LHCN-M2 (cell line): Measurements from ENCODE around the gene KCNAB1. TPM values are rescaled to one million over a fixed set of nuclear protein-coding genes. Genes with fewer than 3 reads are reported as not detected.
"Not testable (repeated sequence)": the region's sequence is repeated elsewhere in the genome, so short reads cannot be mapped to it uniquely, and the experiment has no call there.

Experiments used
- DNase-seq: peaks from one replicate; pipeline ENCODE4 v3.0.0-alpha.2; 2012; ENCODE audit warnings: low read depth
- total RNA-seq: library from RNA; depleted of rRNA; stranded (reverse); fragments of >200 nt; gene quantifications from 2 replicates; pipeline ENCODE4 v1.2.3, GENCODE V29; 2014; rRNA removed

KCNAB1 gene
- total RNA-seq, 1 experiment from 2014 or later, result 0.57 TPM

DNA sequence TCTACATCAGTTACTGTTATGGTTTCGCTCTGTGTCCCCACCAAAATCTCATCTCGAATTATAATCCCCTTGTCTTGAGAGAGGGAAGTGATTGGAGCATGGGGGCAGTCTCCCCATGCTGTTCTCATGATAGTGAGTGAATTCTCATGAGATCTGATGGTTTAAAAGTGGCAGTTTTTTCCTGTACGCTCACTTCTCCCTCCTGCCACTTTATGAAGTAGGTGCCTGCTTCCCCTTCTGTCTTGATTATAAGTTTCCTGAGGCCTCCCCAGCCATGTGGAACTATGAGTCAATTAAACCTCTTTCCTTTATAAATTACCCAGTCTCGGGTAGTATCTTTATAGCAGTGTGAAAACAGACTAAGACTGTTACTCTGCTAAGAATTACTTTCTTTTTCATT lies 449.5 kb downstream of the KCNAB1 start:
- not testable (repeated sequence) for DNase-seq

DNA sequence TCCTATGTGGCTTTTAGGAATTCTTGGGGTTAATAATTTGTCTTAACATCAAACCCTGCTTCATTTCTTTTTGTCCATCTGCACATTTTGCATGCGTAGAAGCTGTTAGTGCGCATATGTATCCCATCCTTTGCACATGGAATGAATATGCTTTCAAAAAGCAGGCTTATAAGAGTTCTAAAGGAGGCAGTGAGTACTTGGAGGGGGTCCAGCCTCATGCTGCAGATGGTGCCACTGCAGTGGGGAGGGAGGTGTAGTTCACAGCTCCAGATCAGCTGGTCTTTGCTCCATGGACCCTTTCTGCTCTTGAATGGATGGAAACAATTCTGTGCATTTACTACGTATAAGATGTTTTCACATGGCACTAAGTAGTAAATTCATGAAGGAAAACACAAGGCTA lies 455.3 kb downstream of the KCNAB1 start:
- DNase-seq, result no peak

DNA sequence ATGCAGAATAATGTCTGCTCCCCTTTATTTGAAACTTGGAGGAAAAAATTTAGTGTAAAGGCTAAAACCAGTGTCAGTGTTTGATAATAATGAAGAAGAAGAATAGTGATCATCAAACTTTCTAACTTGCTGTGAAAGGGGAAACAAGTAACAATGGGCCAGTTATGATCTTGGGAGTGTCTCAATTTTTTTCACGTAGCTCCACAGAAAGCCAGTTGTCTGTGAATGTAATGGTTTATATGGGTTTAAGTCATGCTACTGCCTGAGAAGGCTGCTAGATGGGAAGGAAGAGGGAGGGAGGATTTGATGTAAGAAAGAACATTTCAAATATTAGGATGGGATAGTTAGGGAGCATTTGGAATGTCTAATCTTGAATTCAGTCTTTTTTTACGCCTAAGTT lies 455.7 kb downstream of the KCNAB1 start:
- DNase-seq, result no peak

DNA sequence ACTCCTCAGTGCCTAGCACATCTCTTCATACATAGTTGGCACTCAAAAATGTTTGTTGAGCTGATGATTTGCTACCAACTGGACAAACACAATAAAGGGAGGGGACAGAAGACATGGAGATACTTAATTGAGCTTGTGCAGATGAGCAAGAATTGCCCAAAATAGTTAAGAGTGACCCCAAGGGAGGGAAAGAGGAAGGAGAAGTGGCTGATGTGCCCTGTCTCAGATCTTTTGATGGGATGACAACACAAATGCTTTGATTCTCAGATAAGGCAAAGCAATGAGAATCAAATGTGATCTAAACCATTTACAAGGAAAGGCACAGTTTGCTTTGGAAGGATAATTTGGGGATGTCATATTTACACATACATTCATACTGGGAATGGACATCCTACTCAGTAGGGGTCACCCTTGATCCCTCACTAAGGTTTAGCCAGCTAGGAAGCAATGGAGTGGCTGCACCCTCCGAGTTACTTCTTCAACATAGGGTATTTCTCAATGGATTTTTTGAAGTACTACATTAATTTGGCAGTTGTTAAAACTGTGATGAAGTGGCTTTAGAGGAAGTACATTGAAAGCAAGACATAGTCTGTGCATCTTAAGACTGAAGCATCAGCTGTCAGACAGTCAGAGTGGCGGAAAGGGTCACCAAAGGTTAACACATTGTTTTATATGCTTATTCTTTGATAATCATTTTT lies 456.4 kb downstream of the KCNAB1 start:
- DNase-seq, result peak; percentile 40

DNA sequence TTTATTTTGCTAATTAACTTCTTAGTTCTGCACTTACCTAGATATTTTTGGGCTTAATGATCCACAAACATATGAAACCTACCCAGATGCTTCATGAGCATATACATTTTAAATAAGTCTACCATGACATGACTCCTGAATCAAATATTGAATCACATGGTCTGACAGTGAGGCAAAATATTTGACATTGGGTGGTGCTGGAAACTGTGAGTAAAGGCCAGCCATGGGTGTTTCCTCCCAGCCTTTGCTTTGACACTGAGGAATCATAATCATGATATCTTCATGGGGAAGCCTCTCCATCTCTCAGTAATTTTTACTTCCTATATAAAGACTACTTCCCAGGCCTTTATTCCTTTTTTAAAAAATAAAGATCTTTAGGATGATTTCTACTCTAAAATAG lies 457.4 kb downstream of the KCNAB1 start:
- DNase-seq, result peak; percentile 50

DNA sequence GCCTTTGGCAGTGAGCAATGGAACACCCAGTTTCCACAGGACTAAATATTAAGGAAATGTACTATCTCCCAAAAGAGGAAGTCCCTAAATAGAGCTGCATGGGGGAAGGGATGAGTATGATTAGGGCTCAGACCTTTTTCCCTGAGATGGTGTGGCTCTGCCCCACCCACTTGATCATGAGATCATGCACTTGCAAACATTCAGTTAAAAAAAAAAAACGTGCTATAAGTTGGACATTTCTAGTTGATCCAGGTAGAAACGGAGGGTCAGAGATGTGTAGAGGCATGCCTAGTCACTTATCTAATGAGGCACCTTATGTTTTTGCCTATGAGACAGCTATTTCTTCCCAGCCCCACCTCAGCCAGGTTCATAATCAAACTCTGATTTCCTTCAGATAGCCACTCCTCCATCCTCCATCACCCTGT lies 459.1 kb downstream of the KCNAB1 start:
- no peak for DNase-seq

DNA sequence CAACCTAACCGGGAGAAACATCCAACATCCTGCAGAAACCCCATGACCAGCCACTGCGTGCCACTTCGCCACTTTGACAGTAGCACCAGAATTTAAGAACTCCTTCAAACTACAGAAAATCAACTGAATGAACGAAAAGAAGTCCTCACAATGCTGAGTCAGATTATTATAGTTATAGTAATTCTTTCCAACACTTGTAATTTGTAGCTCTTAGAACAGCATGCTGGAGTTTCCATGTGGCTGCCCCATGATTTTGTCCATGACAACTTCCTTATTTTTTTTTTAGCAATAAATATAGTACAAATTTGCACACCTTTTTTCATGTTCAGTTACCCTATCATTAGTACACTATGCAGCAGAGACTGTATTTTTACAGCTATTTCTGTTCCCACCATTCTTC lies 460.7 kb downstream of the KCNAB1 start:
- DNase-seq, result no peak

DNA sequence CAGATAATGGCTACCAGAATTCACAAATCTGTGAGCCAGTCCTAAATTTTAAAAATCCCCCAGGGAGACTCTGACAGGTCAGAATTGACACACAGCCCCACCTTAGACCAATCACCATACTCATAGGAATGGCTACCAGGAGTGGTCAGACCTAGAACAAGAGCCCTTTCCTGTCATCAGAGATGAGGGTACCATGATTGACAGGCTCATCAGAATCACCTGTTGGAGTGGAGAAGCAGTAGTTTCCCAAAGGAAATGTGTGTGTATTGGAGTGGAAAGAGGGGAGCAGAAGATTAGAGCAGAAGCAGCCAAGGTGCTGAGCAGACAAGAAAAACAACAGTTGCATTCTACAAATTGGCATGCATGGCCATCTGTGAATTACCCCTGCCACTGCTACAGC lies 461.6 kb downstream of the KCNAB1 start:
- DNase-seq, result no peak

DNA sequence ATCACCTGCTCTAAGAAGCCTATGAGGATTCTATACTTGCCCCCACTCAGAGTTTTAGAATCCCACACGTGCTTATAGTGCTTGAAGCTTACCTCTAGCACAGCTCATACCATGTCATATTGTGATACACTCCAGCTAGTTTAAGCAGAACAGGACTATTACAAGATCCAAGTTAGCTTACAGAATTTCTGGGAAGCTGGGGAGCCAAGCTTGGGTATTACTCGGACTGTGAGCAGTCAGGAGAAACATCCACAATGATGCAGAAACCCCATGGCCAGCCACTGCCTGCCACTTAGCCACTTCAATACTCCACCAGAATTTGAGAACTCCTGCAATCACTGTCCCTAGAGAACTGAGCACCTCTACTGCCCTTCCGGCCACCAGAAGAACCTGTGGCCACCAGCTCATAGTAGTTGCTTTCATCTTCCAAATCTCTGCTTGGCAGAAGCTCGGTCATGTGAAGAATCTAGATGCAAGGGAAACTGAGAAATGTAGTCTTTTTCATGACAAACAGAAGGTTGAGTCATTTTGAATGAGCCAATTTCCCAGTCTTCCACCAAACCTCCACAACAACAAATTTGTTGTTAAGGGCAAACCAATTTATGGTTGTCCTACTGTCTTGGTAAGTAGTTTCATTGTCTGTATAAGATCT lies 462.3 kb downstream of the KCNAB1 start:
- DNase-seq, result no peak

DNA sequence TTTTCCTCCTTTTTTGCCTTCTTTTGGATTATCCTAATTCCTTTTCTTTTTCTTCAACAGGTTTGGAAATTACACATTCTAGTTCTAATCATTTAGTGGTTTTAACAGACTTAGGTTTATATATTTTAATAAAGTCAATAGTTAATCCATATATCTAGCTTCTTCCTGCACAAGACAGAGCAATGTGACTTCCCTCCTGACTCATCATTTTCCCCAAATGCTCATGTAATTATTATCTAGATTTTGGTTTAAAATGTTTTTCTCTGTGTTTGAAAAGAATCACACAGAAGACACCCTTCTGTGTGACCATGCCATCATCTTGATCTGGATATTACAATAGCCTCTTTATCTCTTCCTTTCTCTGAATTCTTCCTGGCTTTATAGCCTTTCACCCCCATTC lies 463.1 kb downstream of the KCNAB1 start:
- no peak for DNase-seq

DNA sequence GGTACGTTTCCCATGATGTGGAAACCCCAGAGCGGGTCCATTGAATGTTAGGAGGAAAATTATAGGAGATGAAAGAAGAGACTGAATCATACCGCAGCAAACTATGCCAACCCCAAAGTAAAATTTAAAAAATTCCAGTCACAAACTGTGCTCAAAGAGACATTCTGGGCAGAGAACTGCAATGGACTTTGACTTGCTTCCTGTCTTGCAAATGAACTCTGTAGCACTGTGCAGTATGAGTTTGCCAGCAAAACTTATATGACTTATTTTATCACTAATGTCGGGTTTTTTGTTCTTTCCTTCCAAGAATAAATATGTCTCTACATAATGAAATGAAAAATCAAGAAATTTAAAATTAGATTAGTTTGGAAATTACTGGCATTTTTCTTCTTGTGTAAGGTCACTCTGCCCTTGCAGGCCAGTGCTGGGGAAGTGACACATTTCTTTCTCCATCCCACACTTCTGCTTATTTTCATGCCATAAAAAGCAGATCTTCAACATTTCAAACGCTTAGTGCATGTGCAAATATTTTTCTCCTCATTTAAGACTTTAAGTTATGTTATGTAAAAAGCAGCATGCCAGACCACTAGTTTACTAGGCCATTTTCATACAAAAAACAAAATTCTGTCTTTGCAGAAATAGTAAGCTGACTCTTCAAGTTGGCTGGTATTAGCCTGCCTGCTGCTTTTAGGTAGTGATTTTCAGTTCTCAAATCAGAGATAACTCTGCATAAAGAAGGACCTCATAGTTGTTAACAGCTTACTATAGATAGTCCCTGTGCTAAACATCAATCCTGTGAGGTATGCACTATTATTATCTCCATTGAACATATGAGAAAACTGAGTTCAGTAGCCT lies 466.8 kb downstream of the KCNAB1 start:
- DNase-seq, result no peak

DNA sequence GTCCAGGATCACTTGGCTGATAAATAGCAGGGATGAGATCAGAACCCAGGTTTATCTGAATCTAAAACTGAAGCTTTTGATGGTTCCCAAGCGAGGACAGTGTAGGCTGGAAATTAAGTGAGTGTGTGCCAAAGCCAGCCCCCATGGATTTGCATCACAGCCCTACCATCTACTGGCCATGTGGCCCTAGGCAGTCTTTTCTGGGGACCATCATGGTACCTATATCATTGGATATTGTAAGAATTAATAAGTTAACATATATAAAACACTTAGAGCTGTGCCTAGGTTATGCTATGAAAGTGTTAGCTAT lies 467.3 kb downstream of the KCNAB1 start:
- DNase-seq, result no peak

Other genes starting within 250 kb of the KCNAB1 start
- 73.2 and 84.3 TPM in 2 replicates for gene GMPS, start 249.9 kb upstream of the KCNAB1 start, total RNA-seq